AG04449 (cell line): ENCODE measurements around the gene GRID1.

Experiments
- CTCF ChIA-PET: fragments of 350-600 bp; formaldehyde crosslinking; extraction: SDS; loops from one replicate; lab custom pipeline; 2021; ENCODE audit warnings: antibody characterized with exemption; lab: Yijun Ruan, JAX
- POLR2A ChIA-PET: fragments of 400-600, 350-600 bp; formaldehyde crosslinking; extraction: SDS; loops from one replicate; lab custom pipeline; 2020; ENCODE audit warnings: antibody characterized with exemption, inconsistent platforms; lab: Yijun Ruan, JAX
- DNase-seq: peaks from one replicate; pipeline ENCODE4 v3.0.0-alpha.2; 2010; ENCODE audit warnings: low read depth, low spot score
- H3K4me3 ChIP-seq: 2 replicates; pipeline ENCODE4 v1.5.1; 2011; ENCODE audit warnings: low read depth, mild to moderate bottlenecking, control low read depth, low read length
- TF ChIP-seq, protein P1 (sequence below): IDR thresholded peaks from one replicate; pipeline ENCODE4 v1.5.1; 2011; ENCODE audit warnings: mild to moderate bottlenecking, moderate library complexity, low read length, control low read depth, inconsistent platforms; ENCODE audit not compliant: insufficient read depth; ENCODE audit errors: missing control alignments

GRID1 gene

DNA sequence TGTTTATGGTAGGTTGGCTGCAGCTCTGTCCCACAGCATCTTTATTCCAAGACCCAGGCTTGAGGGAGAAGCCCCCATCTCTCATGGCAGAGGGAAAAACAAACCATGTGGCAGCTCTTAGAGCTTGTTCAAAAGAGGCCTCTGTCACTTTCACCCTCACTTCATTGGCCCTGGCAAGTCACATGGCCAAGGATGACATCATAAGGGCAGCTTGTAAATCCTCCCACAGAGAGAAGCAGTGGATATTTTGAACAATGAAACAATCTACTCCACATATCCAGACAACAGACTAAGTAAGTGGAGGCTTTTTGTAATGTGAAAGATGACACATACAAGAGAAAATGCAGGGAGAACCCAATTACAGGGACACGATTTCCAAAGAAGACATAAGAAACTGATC is 108.1 kb downstream of the GRID1 start:
- TF ChIP-seq, protein P1, sequence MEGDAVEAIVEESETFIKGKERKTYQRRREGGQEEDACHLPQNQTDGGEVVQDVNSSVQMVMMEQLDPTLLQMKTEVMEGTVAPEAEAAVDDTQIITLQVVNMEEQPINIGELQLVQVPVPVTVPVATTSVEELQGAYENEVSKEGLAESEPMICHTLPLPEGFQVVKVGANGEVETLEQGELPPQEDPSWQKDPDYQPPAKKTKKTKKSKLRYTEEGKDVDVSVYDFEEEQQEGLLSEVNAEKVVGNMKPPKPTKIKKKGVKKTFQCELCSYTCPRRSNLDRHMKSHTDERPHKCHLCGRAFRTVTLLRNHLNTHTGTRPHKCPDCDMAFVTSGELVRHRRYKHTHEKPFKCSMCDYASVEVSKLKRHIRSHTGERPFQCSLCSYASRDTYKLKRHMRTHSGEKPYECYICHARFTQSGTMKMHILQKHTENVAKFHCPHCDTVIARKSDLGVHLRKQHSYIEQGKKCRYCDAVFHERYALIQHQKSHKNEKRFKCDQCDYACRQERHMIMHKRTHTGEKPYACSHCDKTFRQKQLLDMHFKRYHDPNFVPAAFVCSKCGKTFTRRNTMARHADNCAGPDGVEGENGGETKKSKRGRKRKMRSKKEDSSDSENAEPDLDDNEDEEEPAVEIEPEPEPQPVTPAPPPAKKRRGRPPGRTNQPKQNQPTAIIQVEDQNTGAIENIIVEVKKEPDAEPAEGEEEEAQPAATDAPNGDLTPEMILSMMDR: no peak
- no peak overlapping the region for H3K4me3 ChIP-seq
- ChIA-PET CTCF (no interaction called here), POLR2A (no interaction called here)
- DNase-seq: no peak

DNA sequence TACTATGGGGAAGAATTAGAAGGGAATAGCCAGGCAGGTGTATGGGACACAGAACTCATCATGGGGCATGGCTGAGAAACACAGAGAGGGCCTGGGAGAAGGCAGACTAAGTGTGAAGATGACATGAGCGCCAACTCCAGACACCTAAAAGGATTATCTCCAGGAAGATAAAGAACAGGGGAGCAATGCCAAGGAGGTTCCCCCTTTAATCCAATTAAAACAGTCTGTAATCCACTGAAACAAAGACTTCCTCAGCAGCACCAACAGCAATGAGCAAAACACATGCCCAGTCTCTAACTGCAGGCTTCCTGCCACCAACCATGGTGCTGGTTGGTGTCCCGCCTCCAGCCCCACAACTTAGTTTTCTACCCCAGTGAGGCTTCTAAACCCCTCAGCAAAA is 108.9 kb downstream of the GRID1 start:
- H3K4me3 ChIP-seq: no peak overlapping the region
- no peak for DNase-seq
- TF ChIP-seq, protein P1: no peak
- ChIA-PET POLR2A (no interaction called here), CTCF (no interaction called here)

GRCh38 chr10:86256690-86257315 is 109.8 kb downstream of the GRID1 start:
- DNase-seq: no peak
- H3K4me3 ChIP-seq: no peak overlapping the region
- POLR2A ChIA-PET: no interaction called here
- TF ChIP-seq, protein P1: no peak
- CTCF ChIA-PET: no interaction called here

DNA sequence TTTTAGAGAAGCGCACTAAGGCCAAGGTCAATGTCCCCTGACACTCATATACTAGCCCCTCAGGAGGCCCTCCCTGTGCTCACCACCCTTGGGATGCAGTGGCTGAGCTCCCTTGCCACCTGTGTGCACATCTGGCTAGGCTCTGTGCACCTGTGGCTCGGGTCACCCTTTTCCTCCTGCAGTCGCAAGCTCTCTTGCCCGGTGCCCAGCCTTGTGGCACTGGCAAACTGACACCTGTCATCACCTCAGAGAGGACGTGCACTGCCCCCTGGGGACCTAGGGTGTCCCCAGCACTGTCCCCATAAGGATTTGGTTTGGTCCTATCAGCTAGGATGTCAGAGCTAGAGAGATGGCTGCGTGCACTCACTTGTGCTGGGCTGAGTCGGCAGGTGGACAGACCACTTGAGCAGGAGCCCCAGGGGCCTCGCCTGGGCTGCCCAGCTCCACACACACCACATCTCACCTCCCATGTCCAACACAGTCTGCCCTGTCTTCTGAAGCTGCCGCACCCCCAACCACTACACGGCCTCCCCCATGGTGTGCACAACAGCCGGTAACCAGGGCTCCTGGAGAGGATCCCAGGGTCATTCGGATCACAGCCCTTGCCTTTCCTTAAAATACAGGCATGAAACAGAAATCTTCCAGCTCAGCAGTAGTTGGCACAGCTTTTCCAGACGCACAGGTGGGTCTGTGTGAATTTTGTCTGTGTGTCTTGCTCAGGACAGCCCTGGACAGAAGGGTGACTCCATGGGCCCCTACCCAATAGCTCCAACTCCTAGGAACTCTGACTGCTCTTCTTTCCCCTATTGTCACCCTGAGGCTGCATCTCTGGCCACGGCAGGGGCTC is 111.0 kb downstream of the GRID1 start:
- TF ChIP-seq, protein P1: no peak
- no peak for DNase-seq
- H3K4me3 ChIP-seq: no peak overlapping the region
- ChIA-PET CTCF (no interaction called here), POLR2A (interaction anchor here (0.6 kb wide), 1 partner anchor 254 kb away, joined by 3 read pairs; no protein-coding TSS in a partner anchor)

GRCh38 chr10:86254526-86255174 is 111.9 kb downstream of the GRID1 start:
- DNase-seq: no peak
- no peak overlapping the region for H3K4me3 ChIP-seq
- TF ChIP-seq, protein P1: no peak
- ChIA-PET CTCF (no interaction called here), POLR2A (interaction anchor here (0.6 kb wide), 1 partner anchor 253 kb away, joined by 3 read pairs; no protein-coding TSS in a partner anchor)

DNA sequence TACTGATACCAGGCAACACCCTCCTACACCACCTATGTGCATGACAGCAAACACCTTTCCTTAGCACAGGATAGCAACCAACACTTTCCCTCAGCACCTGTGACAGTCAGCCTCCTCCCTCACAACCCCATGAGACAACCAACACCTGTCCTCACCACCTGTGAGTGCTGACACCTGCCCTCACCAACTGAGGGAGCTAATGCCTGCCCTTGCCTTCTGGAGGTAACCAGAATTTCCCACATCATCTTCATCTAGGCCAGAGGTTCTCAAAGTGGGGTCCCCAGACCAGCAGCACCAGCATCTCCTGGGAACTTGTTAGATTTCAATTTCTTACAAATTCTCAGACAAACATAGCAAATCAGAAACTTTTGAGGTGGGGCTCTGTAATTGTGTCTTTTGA is 112.5 kb downstream of the GRID1 start:
- TF ChIP-seq, protein P1: no peak
- DNase-seq: no peak
- no peak overlapping the region for H3K4me3 ChIP-seq
- POLR2A ChIA-PET: no interaction called here
- CTCF ChIA-PET: no interaction called here
